GM13976 (cell line): ENCODE data around the gene PHF14.
A peak's percentile ranks its signal among the peaks of the same experiment; 100 is the strongest.
"Not testable (repeated sequence)": the region's sequence is repeated elsewhere in the genome, so short reads cannot be mapped to it uniquely, and the experiment has no call there.

Experiments used
- DNase-seq: peaks from one replicate; pipeline ENCODE4 v3.0.0; 2012; ENCODE audit warnings: low spot score
- CTCF ChIP-seq: IDR thresholded peaks from 2 replicates; pipeline ENCODE4 v1.5.1; 2012; ENCODE audit warnings: borderline replicate concordance, mild to moderate bottlenecking; ENCODE audit not compliant: insufficient read depth; ENCODE audit errors: extremely low read depth, missing control alignments, control extremely low read depth
- in situ Hi-C: fragments of 300-500 bp; cut with MboI; formaldehyde crosslinking; loops from one replicate; pipeline ENCODE4 v1.12.0; 2022; ENCODE audit warnings: low sequenced_read_pairs, mixed read lengths, inconsistent platforms; ENCODE audit not compliant: unreplicated experiment

Gene PHF14, protein sequence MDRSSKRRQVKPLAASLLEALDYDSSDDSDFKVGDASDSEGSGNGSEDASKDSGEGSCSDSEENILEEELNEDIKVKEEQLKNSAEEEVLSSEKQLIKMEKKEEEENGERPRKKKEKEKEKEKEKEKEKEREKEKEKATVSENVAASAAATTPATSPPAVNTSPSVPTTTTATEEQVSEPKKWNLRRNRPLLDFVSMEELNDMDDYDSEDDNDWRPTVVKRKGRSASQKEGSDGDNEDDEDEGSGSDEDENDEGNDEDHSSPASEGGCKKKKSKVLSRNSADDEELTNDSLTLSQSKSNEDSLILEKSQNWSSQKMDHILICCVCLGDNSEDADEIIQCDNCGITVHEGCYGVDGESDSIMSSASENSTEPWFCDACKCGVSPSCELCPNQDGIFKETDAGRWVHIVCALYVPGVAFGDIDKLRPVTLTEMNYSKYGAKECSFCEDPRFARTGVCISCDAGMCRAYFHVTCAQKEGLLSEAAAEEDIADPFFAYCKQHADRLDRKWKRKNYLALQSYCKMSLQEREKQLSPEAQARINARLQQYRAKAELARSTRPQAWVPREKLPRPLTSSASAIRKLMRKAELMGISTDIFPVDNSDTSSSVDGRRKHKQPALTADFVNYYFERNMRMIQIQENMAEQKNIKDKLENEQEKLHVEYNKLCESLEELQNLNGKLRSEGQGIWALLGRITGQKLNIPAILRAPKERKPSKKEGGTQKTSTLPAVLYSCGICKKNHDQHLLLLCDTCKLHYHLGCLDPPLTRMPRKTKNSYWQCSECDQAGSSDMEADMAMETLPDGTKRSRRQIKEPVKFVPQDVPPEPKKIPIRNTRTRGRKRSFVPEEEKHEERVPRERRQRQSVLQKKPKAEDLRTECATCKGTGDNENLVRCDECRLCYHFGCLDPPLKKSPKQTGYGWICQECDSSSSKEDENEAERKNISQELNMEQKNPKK

DNA sequence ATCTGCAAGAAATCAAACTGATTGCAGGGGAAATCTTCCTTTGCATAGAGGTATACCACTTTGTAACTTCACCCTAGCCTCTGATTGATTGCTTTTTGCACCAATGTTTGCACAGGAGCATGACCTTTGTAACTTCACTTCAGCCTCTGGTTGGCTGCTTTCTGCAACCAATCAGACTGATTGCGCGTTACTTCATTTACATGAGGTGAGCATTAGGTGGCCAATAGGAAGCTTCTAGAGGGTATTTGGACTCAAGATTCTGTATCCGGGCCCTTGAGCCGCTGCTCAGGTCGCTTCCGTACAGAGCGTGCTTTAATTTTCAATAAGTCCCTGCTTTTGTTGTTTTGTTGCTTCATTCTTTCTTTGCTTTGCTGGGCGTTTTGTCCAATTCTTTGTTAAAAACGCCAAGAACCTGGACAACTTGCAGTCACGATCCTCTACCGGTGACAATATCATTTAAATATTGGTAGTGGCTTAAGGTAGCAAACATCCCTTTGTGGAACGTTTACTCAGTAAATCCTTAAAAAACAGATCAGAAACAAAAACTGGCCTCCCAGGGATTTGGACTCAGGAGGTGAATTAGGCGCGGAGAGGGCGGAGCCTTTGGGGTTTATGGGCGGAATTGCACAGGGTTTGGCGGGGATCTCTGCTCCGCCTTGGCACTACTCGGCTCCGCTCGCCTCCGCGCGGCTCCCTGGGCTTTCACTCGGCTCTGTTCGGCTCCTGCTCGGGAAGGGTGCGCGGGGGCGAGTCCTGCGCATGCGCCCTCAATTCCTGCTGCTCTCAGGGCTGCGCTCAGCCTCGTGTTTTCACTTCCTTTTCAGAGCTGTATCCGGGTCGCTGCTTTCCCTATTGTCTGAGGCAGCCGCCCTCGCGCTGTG is at the start of gene PHF14:
PHF14 (plus strand) TSS at position 812 of the 881 bp plus-strand sequence. CDS start 452 bp downstream, outside the sequence.
- peak; percentile 97 for DNase-seq
- in situ Hi-C loops: no loop called here
- TF ChIP-seq CTCF: no peak

DNA sequence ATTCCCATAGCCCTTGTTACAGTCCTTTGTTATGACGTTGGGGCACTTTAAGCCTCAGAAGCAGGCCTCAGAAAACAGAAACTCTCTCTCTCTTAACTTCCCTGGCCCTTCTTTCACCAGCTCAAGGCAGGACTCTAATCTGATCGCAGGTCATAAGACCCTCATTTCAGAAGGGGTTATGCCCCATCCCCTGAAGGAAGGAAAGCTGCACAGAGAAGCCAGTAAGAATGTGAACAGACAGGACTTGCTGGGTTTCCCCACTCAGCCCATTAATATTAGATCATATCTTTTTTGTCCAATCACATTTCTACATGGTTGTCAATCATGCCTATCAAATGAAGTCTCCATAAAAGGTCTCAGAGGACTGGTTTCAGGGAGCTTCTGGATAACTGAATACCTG is 49.3 kb upstream of the PHF14 start:
- DNase-seq: no peak
- in situ Hi-C loops: no loop called here
- TF ChIP-seq CTCF: no peak

- DNase-seq, in situ Hi-C loops: not testable (repeated sequence)
These were observed 45.5 kb upstream of the PHF14 start for GRCh38 chr7:10928203-10928602.

- no peak for DNase-seq
- in situ Hi-C loops: no loop called here
- TF ChIP-seq CTCF: no peak
These were observed 43.1 kb upstream of the PHF14 start for GRCh38 chr7:10930551-10930950.

DNA sequence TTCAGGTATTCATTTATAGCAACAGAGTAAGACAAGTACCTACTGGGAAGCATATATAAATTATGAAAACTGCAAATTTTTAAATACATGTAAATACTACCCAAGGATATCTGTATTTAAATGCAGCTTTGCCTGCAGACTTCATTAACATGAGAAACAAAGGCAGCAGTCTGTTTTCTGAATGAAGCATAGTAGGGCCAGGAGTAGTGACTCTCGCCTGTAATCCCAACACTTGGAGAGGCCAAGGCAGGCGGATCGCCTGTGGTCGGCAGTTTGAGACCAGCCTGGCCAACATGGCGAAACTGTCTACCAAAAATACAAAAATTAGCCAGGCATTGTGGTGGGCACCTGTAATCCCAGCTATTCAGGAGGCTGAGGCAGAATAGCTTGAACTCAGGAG is 42.5 kb upstream of the PHF14 start:
- in situ Hi-C loops: no loop called here
- TF ChIP-seq CTCF: no peak
- DNase-seq: no peak

DNA sequence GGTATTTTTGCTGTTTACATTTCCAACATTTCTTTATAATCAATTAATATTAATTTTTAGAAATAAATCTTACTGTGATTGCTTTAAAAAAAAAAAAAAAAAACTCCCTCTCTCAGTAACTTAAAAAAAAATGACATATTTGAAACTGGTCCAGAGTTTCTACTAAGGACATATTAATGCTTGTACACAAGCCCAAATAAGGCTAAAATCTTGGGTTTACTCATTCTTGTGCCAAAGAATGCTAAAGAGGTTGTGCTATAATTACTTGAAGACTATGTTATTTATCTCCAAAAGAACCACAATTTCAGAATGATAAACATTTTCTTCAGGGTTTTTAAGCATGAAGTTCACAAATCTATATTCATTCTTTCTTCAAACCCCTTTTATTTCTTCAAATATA is 39.4 kb upstream of the PHF14 start:
- no peak for TF ChIP-seq CTCF
- in situ Hi-C loops: no loop called here
- DNase-seq: no peak
